Fibroblast of lung (primary cell): ENCODE data around the gene FBLN1. TPM values are rescaled to one million over a fixed set of nuclear protein-coding genes. Genes with fewer than 3 reads are reported as not detected.

Source experiments
- DNase-seq, 2 donors: peaks; one replicate each; pipeline versions ENCODE4 v3.0.0 to v3.0.0-alpha.2; 2010; ENCODE audit warnings: low read depth in 2 of 2
- H2AFZ ChIP-seq: 2 replicates; pipeline ENCODE4 v1.5.1; 2012; ENCODE audit warnings: low read length, control low read depth, inconsistent platforms
- H3K27ac ChIP-seq: 2 replicates; pipeline ENCODE4 v1.5.1; 2011; ENCODE audit warnings: low read length, control low read depth; ENCODE audit not compliant: insufficient read depth
- H3K27me3 ChIP-seq: 2 replicates; pipeline ENCODE4 v1.5.1; 2011; ENCODE audit warnings: mild to moderate bottlenecking, low read length; ENCODE audit not compliant: control insufficient read depth, insufficient read depth
- H3K36me3 ChIP-seq: 2 replicates; pipeline ENCODE4 v1.5.1; 2011; ENCODE audit warnings: low read length; ENCODE audit not compliant: control insufficient read depth, insufficient read depth
- H3K4me1 ChIP-seq: 2 replicates; pipeline ENCODE4 v1.5.1; 2011; ENCODE audit warnings: low read length; ENCODE audit not compliant: control insufficient read depth, insufficient read depth; ENCODE audit errors: extremely low read depth
- H3K4me2 ChIP-seq: 2 replicates; pipeline ENCODE4 v1.5.1; 2011; ENCODE audit warnings: low read length, control low read depth; ENCODE audit not compliant: insufficient read depth; ENCODE audit errors: extremely low read depth
- H3K4me3 ChIP-seq, 4 experiments: fragments of 200-600 bp in 1 of 4; sonication (generic) in 1 of 4; replicated peaks in 1 of 4; 2 replicates each; pipeline ENCODE4 v1.5.1; 2011 to 2016; ENCODE audit warnings: low read length in 4 of 4, low read depth in 3 of 4, mild to moderate bottlenecking in 3 of 4, control low read depth in 2 of 4, inconsistent platforms in 1 of 4, mixed read lengths in 1 of 4; ENCODE audit not compliant: insufficient read depth in 1 of 4; ENCODE audit errors: control extremely low read depth in 1 of 4
- H3K79me2 ChIP-seq: 2 replicates; pipeline ENCODE4 v1.5.1; 2012; ENCODE audit warnings: mild to moderate bottlenecking, low read length, inconsistent platforms; ENCODE audit not compliant: control insufficient read depth, insufficient read depth
- H3K9ac ChIP-seq: 2 replicates; pipeline ENCODE4 v1.5.1; 2011; ENCODE audit warnings: mild to moderate bottlenecking, low read length, control low read depth; ENCODE audit not compliant: insufficient read depth
- H3K9me3 ChIP-seq: 2 replicates; pipeline ENCODE4 v1.5.1; 2012; ENCODE audit warnings: low read depth, low read length; ENCODE audit not compliant: control insufficient read depth, insufficient read depth
- H4K20me1 ChIP-seq: 2 replicates; pipeline ENCODE4 v1.5.1; 2011; ENCODE audit warnings: low read length; ENCODE audit not compliant: control insufficient read depth, insufficient read depth; ENCODE audit errors: extremely low read depth
- EZH2 ChIP-seq: IDR thresholded peaks from 2 replicates; pipeline ENCODE4 v1.5.1; 2012; ENCODE audit warnings: low read length, control low read depth, mild to moderate bottlenecking; ENCODE audit errors: missing control alignments
- polyA plus RNA-seq, 2 donors: library from polyadenylated mRNA; depleted of rRNA in 1 of 2; stranded (reverse) in 1 of 2; unstranded in 1 of 2; fragments of >200 nt; gene quantifications; 2 replicates each; pipeline ENCODE4 v1.2.1, GENCODE V29; 2011 to 2012; ENCODE audit warnings: missing spikeins in 1 of 2
- total RNA-seq: library from RNA; depleted of rRNA; stranded (reverse); fragments of >200 nt; gene quantifications from 2 replicates; pipeline ENCODE4 v1.2.1, GENCODE V29; 2014
- TF ChIP-seq, protein P1 (sequence below), 2 donors: IDR thresholded peaks in 1 of 2; conservative IDR thresholded peaks in 1 of 2; 1 replicate in 1 of 2; 2 replicates in 1 of 2; pipeline ENCODE4 v1.5.1; 2011 to 2012; ENCODE audit warnings: low read length in 2 of 2, control low read depth in 1 of 2, inconsistent platforms in 1 of 2, low read depth in 1 of 2, mild to moderate bottlenecking in 1 of 2

FBLN1 gene
- total and polyA plus RNA-seq, 2 donors (not counting 1 experiment from before 2014, with no cell fraction given): 134 to 270 TPM

DNA sequence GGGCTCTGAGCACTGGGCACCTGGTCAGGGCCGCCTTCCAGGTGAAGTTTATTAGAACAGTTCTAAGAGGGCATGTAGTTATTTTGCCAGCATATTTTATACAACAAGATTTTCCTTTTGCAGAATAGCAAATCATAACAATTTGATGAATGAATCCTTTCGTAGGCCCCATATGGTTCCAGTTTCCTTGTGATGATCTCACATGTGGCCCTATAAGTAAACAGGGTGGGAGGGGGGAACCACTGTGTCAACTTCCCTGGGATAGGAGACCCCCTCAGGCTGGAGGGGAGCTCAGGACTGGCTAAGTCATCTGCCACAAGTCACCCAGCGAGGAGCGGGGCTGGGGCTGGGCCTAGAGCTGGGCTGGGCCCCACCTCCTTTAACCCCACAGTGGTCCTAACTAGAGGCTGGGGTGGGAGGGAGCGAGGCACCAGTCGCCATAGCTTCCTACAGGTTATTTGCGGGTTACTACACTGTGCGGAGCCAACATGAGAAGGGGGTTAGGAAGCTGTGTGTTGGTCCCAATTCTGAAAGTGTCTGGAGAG is 4.2 kb downstream of the FBLN1 start:
- Histone ChIP-seq H3K9me3 (no peaks in the 10 kb centered on the region), H2AFZ (no peak overlapping the region), H3K4me2 (peak overlapping the region; percentile 30), H3K4me1 (peaks cover 6% of the 10 kb centered on the region), H3K4me3 (peak overlapping the region in 2 of 4 experiments; percentile 44 to 93), H3K36me3 (no peaks in the 10 kb centered on the region), H3K9ac (no peak overlapping the region), H3K27ac (no peak overlapping the region), H3K27me3 (no peaks in the 10 kb centered on the region), H4K20me1 (no peaks in the 10 kb centered on the region), H3K79me2 (peaks cover 22% of the 10 kb centered on the region)
- DNase-seq: no peak
- TF ChIP-seq EZH2: no peak
- TF ChIP-seq, protein P1, sequence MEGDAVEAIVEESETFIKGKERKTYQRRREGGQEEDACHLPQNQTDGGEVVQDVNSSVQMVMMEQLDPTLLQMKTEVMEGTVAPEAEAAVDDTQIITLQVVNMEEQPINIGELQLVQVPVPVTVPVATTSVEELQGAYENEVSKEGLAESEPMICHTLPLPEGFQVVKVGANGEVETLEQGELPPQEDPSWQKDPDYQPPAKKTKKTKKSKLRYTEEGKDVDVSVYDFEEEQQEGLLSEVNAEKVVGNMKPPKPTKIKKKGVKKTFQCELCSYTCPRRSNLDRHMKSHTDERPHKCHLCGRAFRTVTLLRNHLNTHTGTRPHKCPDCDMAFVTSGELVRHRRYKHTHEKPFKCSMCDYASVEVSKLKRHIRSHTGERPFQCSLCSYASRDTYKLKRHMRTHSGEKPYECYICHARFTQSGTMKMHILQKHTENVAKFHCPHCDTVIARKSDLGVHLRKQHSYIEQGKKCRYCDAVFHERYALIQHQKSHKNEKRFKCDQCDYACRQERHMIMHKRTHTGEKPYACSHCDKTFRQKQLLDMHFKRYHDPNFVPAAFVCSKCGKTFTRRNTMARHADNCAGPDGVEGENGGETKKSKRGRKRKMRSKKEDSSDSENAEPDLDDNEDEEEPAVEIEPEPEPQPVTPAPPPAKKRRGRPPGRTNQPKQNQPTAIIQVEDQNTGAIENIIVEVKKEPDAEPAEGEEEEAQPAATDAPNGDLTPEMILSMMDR (conservative IDR thresholded peaks at IDR 0.05 in 1 of 2, IDR thresholded peaks at IDR 0.05 in 1 of 2; ENCODE audit: low read depth in 1 of 2, low read length in 2 of 2): no peak

DNA sequence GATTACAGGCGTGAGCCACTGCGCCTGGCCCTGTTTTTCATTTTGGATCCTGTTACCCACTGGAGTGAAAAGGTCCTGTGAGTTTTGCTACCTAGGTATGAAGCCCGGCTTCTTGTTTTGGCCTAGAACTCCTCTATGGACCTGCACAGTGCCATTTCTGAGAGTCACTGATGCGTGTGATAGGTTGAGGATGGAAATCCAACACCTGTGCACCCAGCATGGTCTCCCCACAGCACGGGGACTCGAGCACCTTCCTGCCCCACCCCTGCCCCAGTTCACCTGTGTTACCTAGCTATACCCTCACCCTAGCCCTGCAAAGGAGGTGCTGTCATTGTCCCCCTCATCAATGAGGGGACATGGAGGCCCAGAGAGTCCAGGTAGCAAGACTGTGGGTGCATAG is 5.1 kb downstream of the FBLN1 start:
- Histone ChIP-seq H2AFZ (no peak overlapping the region), H3K27ac (no peak overlapping the region), H3K9ac (no peak overlapping the region), H3K27me3 (no peaks in the 10 kb centered on the region), H3K4me1 (peaks cover 9% of the 10 kb centered on the region), H3K36me3 (no peaks in the 10 kb centered on the region), H3K4me3 (peak overlapping the region in 1 of 4 experiments; percentile 30), H3K4me2 (no peak overlapping the region), H3K79me2 (peaks cover 22% of the 10 kb centered on the region), H3K9me3 (no peaks in the 10 kb centered on the region), H4K20me1 (no peaks in the 10 kb centered on the region)
- no peak for DNase-seq
- TF ChIP-seq, protein P1 (conservative IDR thresholded peaks at IDR 0.05 in 1 of 2, IDR thresholded peaks at IDR 0.05 in 1 of 2; ENCODE audit: low read depth in 1 of 2, low read length in 2 of 2): no peak
- TF ChIP-seq EZH2: no peak

DNA sequence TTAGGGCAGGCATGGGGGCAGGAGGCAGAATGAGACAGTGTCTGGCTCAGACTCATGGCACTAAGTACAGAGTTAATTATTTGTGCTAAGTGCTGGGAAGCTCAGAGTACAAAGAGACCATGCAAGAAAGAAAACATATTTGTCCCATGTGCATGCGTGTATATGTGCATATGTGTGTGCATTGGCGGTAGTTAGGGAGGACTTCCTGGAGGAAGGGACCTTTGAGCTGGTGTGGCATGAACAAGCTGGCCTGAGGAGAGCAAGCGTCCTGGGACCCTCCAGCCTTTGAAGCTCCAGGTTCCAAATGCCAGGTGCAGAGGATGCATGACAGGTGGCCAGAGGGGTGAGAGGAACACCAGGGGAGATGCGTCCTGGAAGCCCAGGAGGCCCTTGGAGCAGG is 6.1 kb downstream of the FBLN1 start:
- Histone ChIP-seq H3K36me3 (no peaks in the 10 kb centered on the region), H3K4me1 (peaks cover 9% of the 10 kb centered on the region), H3K4me2 (no peak overlapping the region), H4K20me1 (no peaks in the 10 kb centered on the region), H3K27ac (no peak overlapping the region), H3K9ac (no peak overlapping the region), H3K27me3 (no peaks in the 10 kb centered on the region), H3K9me3 (no peaks in the 10 kb centered on the region), H3K4me3 (peak overlapping the region in 2 of 4 experiments; percentile 8 to 28), H3K79me2 (peaks cover 16% of the 10 kb centered on the region), H2AFZ (no peak overlapping the region)
- TF ChIP-seq, protein P1 (conservative IDR thresholded peaks at IDR 0.05 in 1 of 2, IDR thresholded peaks at IDR 0.05 in 1 of 2; ENCODE audit: low read depth in 1 of 2, low read length in 2 of 2): no peak
- TF ChIP-seq EZH2: no peak
- no peak for DNase-seq
